HUES64 (cell line): ENCODE measurements around the gene MBTD1.
"Not testable (repeated sequence)": the region's sequence is repeated elsewhere in the genome, so short reads cannot be mapped to it uniquely, and the experiment has no call there.

ENCODE experiments used
- H3K27ac ChIP-seq: 2 replicates; pipeline ENCODE4 v1.7.0; 2013; ENCODE audit warnings: low read depth, low read length, inconsistent platforms
- H3K27me3 ChIP-seq: 2 replicates; pipeline ENCODE4 v1.6.1; 2013; ENCODE audit warnings: mild to moderate bottlenecking, low read length; ENCODE audit not compliant: insufficient read depth
- H3K36me3 ChIP-seq: 2 replicates; pipeline ENCODE4 v1.6.1; 2013; ENCODE audit warnings: mild to moderate bottlenecking, low read length; ENCODE audit not compliant: insufficient read depth
- H3K4me1 ChIP-seq: 2 replicates; pipeline ENCODE4 v1.6.1; 2013; ENCODE audit warnings: mild to moderate bottlenecking, low read length, moderate library complexity; ENCODE audit not compliant: insufficient read depth
- H3K4me3 ChIP-seq: 2 replicates; pipeline ENCODE4 v1.5.1; 2013; ENCODE audit warnings: mild to moderate bottlenecking, low read length, moderate library complexity
- H3K9ac ChIP-seq: 2 replicates; pipeline ENCODE4 v1.6.1; 2013; ENCODE audit warnings: mild to moderate bottlenecking, low read depth, low read length
- H3K9me3 ChIP-seq: 2 replicates; pipeline ENCODE4 v1.6.1; 2013; ENCODE audit warnings: low read depth, low read length; ENCODE audit not compliant: insufficient read depth
- WGBS: fragments of 150-250, 120-280 bp; methylation state at CpG from one replicate; pipeline ENCODE4 v1.1.7; 2013; ENCODE audit warnings: missing lambda C conversion rate; 5-methylcytosine and 5-hydroxymethylcytosine counted together

Gene MBTD1

GRCh38 chr17:51188271-51188833 is 71.5 kb downstream of the MBTD1 start:
- no peaks in the 10 kb centered on the region for H3K4me1 ChIP-seq
- H3K4me3 ChIP-seq = no peak overlapping the region
- no peaks in the 10 kb centered on the region for H3K27me3 ChIP-seq
- WGBS = 97% methylated on average over 8 of the region's 9 CpGs
- peaks cover 92% of the 10 kb centered on the region for H3K36me3 ChIP-seq
- H3K27ac ChIP-seq = no peak overlapping the region
- H3K9ac ChIP-seq = no peak overlapping the region
- no peaks in the 10 kb centered on the region for H3K9me3 ChIP-seq

- H3K36me3 ChIP-seq = peaks cover 89% of the 10 kb centered on the region
- H3K9ac ChIP-seq = no peak overlapping the region
- no peaks in the 10 kb centered on the region for H3K27me3 ChIP-seq
- H3K27ac ChIP-seq = no peak overlapping the region
- no peaks in the 10 kb centered on the region for H3K4me1 ChIP-seq
- 93% methylated on average over 7 of the region's 8 CpGs for WGBS
- H3K4me3 ChIP-seq = no peak overlapping the region
- no peaks in the 10 kb centered on the region for H3K9me3 ChIP-seq
Observed at GRCh38 chr17:51185763-51186332, 74.0 kb downstream of the MBTD1 start.

- Histone ChIP-seq H3K9me3 (no peaks in the 10 kb centered on the region), H3K9ac (no peak overlapping the region), H3K27me3 (no peaks in the 10 kb centered on the region), H3K4me3 (no peak overlapping the region), H3K27ac (no peak overlapping the region), H3K36me3 (peaks cover 89% of the 10 kb centered on the region), H3K4me1 (no peaks in the 10 kb centered on the region)
- 100% methylated on average over 1 of the region's 1 CpG for WGBS
Observed at GRCh38 chr17:51184124-51184523, 75.7 kb downstream of the MBTD1 start.

GRCh38 chr17:51180486-51180885 is 79.4 kb downstream of the MBTD1 start:
- no peak overlapping the region for H3K4me3 ChIP-seq

GRCh38 chr17:51172030-51172429 is 87.8 kb downstream of the MBTD1 start:
- not testable (repeated sequence) for H3K9ac ChIP-seq, H3K27ac ChIP-seq, H3K4me3 ChIP-seq, H3K27me3 ChIP-seq, H3K9me3 ChIP-seq, H3K4me1 ChIP-seq
- WGBS = 92% methylated on average over 9 of the region's 9 CpGs
- H3K36me3 ChIP-seq = peaks cover 71% of the 10 kb centered on the region

More at GRCh38 chr17:51180486-51180885, 79.4 kb downstream of the MBTD1 start:
- no peaks in the 10 kb centered on the region for H3K27me3 ChIP-seq
- peaks cover 84% of the 10 kb centered on the region for H3K36me3 ChIP-seq
- no peak overlapping the region for H3K27ac ChIP-seq
- WGBS = 91% methylated on average over 4 of the region's 5 CpGs
- no peaks in the 10 kb centered on the region for H3K4me1 ChIP-seq
- no peaks in the 10 kb centered on the region for H3K9me3 ChIP-seq
- no peak overlapping the region for H3K9ac ChIP-seq

GRCh38 chr17:51170736-51171135 is 89.1 kb downstream of the MBTD1 start:
- Histone ChIP-seq H3K9ac (no peak overlapping the region), H3K4me1 (no peaks in the 10 kb centered on the region; the same call in 1 of the 2 replicates), H3K27me3 (no peaks in the 10 kb centered on the region), H3K4me3 (no peak overlapping the region), H3K27ac (no peak overlapping the region), H3K9me3 (no peaks in the 10 kb centered on the region), H3K36me3 (peaks cover 66% of the 10 kb centered on the region)
- WGBS = 91% methylated on average over 2 of the region's 2 CpGs

- 96% methylated on average over 1 of the region's 1 CpG for WGBS
- no peak overlapping the region for H3K9ac ChIP-seq
Observed at GRCh38 chr17:51169340-51169739, 90.5 kb downstream of the MBTD1 start.

GRCh38 chr17:51166987-51167931 is 92.6 kb downstream of the MBTD1 start:
- Histone ChIP-seq H3K27ac (peak overlapping the region; percentile 77), H3K4me1 (peaks cover 2% of the 10 kb centered on the region), H3K9ac (peak overlapping the region; percentile 96), H3K27me3 (no peaks in the 10 kb centered on the region), H3K9me3 (no peaks in the 10 kb centered on the region), H3K36me3 (peaks cover 61% of the 10 kb centered on the region), H3K4me3 (peak overlapping the region; percentile 90)
- 15% methylated on average over 42 of the region's 42 CpGs for WGBS

More at GRCh38 chr17:51169340-51169739, 90.5 kb downstream of the MBTD1 start:
- Histone ChIP-seq H3K4me1 (peaks cover 2% of the 10 kb centered on the region), H3K27me3 (no peaks in the 10 kb centered on the region), H3K27ac (no peak overlapping the region), H3K4me3 (no peak overlapping the region), H3K36me3 (peaks cover 66% of the 10 kb centered on the region), H3K9me3 (no peaks in the 10 kb centered on the region)

- whole genome bisulfite sequencing = under 1% methylated on average over 98 of the region's 98 CpGs
- Histone ChIP-seq H3K9me3 (no peaks in the 10 kb centered on the region), H3K4me3 (peak within 1 kb of the TSS; percentile 90), H3K27me3 (no peaks in the 10 kb centered on the region), H3K9ac (peak within 1 kb of the TSS; percentile 96), H3K36me3 (peaks cover 62% of the 10 kb centered on the region), H3K4me1 (peaks cover 2% of the 10 kb centered on the region), H3K27ac (peak within 1 kb of the TSS; percentile 77)
Observed at GRCh38 chr17:51166198-51166986, 93.5 kb downstream of the MBTD1 start, which contains the start of gene NME2. Gene NME2 (plus strand): TSS chr17:51166411. CDS start chr17:51166831, 420 bp downstream.

GRCh38 chr17:51165680-51166197 is 94.1 kb downstream of the MBTD1 start:
- no peak overlapping the region for H3K27ac ChIP-seq
- peak overlapping the region; percentile 90 for H3K4me3 ChIP-seq
- WGBS = 2% methylated on average over 21 of the region's 21 CpGs
- no peaks in the 10 kb centered on the region for H3K27me3 ChIP-seq
- H3K36me3 ChIP-seq = peaks cover 62% of the 10 kb centered on the region
- H3K9ac ChIP-seq = peak overlapping the region; percentile 62
- H3K9me3 ChIP-seq = no peaks in the 10 kb centered on the region
- peaks cover 2% of the 10 kb centered on the region for H3K4me1 ChIP-seq
